HK-2 (cell line): ENCODE results near the gene MAP3K7CL.

Source experiments
- DNase-seq: peaks from one replicate; pipeline ENCODE4 v3.0.0-alpha.2; 2018; ENCODE audit not compliant: unreplicated experiment

MAP3K7CL gene

GRCh38 chr21:29168891-29169315 lies 38.5 kb downstream of the MAP3K7CL start:
- DNase-seq: no peak

GRCh38 chr21:29170944-29171343 lies 40.5 kb downstream of the MAP3K7CL start:
- no peak for DNase-seq

GRCh38 chr21:29172282-29172681 lies 41.8 kb downstream of the MAP3K7CL start:
- no peak for DNase-seq

DNA sequence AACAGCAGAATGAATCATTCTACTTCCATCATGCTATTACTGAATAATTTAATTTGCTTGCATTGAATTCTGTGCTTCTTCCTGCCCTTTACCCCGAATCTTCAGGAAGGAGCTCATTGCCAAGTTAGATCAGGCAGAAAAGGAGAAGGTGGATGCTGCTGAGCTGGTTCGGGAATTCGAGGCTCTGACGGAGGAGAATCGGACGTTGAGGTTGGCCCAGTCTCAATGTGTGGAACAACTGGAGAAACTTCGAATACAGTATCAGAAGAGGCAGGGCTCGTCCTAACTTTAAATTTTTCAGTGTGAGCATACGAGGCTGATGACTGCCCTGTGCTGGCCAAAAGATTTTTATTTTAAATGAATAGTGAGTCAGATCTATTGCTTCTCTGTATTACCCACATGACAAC lies 44.2 kb downstream of the MAP3K7CL start:
- DNase-seq: no peak

GRCh38 chr21:29175408-29176134 lies 45.1 kb downstream of the MAP3K7CL start:
- DNase-seq: no peak

DNA sequence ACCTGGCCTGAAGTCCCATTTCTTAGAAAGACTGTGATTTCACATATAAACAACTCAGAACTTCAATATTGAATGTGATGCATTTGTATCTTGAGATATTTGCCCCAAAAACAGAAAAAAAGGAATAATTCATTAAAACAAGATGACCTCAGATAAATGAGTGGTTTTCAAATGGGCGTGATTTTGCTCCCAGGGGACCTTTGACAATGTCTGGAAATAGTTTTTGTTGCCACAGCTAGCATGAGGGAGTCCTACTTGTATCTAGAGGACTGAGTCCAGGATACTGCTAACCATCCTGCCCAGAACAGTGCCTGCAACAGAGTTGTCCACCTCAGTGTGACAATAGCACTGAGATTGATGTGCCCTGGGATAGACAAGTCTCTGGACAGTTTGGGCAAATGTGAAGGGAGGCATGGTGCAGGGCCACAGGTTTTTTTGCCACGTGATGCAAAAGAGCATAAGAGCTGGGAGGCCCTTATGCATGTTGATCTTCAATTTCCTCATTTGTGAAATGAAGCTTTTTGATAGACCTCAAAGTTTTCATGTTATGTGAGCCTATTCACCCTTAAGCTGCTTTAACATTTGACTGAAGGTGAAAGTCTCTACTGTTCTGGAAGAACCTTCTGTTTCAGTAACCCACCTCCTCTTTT lies 46.2 kb downstream of the MAP3K7CL start:
- DNase-seq: no peak

DNA sequence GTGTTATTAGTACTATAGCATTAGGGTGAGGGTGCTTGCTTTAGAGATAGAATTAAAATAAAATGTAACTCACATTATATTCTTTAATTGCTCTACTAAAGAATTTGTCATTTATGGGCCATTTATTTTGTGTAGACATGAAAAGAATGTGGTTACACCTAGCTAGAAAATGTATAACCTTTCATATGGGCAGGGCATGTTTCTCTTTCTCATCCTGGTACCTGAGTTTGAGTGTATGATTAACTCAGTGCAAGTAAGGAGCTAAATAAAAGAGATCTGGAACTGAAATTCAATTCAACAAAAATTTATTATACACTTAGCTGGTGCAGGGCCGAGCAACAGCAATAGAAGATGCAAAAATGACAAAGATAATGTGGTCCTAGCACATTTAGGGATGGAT lies 47.4 kb downstream of the MAP3K7CL start:
- DNase-seq: no peak

- no peak for DNase-seq
Measured at GRCh38 chr21:29178926-29179325, 48.5 kb downstream of the MAP3K7CL start.

GRCh38 chr21:29179503-29179902 lies 49.1 kb downstream of the MAP3K7CL start:
- DNase-seq: no peak

GRCh38 chr21:29181799-29182470 lies 51.5 kb downstream of the MAP3K7CL start:
- DNase-seq: no peak

- DNase-seq: no peak
Measured at GRCh38 chr21:29182691-29183092, 52.2 kb downstream of the MAP3K7CL start.

GRCh38 chr21:29184037-29184436 lies 53.6 kb downstream of the MAP3K7CL start:
- DNase-seq: no peak

- no peak for DNase-seq
Measured at GRCh38 chr21:29185172-29185571, 54.7 kb downstream of the MAP3K7CL start.

- no peak for DNase-seq
Measured at GRCh38 chr21:29185633-29186032, 55.2 kb downstream of the MAP3K7CL start.

DNA sequence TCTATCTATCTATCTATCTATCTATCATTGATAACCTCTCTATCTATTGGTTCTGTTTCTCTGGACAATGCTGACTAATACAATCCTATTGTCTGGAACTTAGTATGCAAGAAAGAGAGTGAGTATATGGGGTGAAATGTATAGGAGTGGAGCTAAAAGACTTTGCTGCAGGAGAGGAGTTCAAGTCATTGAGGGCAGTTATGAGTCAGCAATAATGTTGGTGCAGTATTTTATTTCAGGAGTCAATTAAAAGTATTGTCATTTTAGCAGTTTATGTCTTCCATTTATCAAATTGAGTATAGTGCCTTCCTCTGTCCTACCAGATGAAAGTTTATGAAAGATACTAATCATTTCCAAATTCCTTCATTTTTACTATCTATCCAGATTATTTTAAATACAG lies 55.8 kb downstream of the MAP3K7CL start:
- no peak for DNase-seq

- DNase-seq: no peak
Measured at GRCh38 chr21:29187944-29188343, 57.5 kb downstream of the MAP3K7CL start.

GRCh38 chr21:29189353-29189752 lies 58.9 kb downstream of the MAP3K7CL start:
- DNase-seq: no peak

GRCh38 chr21:29190923-29191331 lies 60.5 kb downstream of the MAP3K7CL start:
- no peak for DNase-seq

DNA sequence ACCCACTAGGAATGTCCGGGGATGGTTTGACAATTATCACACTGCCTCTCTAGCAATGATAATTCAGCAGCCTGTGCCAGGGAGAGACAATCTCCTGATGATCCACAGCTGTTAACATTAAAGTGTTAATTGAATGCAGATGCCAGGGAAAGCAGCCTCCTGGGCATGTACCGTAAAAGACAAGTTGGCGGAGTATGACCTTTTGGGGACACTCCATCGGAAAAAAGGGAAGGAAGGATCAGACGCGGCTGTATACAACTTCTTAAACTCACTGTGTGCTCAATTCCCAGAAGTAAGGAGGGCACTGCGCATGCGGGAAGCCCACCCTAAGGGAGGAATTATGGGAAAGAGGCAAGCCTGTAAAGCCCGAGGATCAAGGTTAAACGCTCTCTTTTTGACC lies 62.6 kb downstream of the MAP3K7CL start:
- no peak for DNase-seq

- DNase-seq: no peak
Measured at GRCh38 chr21:29193901-29194300, 63.5 kb downstream of the MAP3K7CL start.

- no peak for DNase-seq
Measured at GRCh38 chr21:29194342-29194741, 63.9 kb downstream of the MAP3K7CL start.

- DNase-seq: no peak
Measured at GRCh38 chr21:29194847-29195246, 64.4 kb downstream of the MAP3K7CL start.
